HCEC 1CT (cell line): Measurements from ENCODE around the gene IL36RN.
A peak's percentile ranks its signal among the peaks of the same experiment; 100 is the strongest.
"Not testable (repeated sequence)": the region's sequence is repeated elsewhere in the genome, so short reads cannot be mapped to it uniquely, and the experiment has no call there.

Experiments
- DNase-seq: peaks from one replicate; pipeline ENCODE4 v3.0.0-alpha.2; 2017

IL36RN gene

GRCh38 chr2:113075600-113075999 is 16.6 kb downstream of the IL36RN start:
- no peak for DNase-seq

GRCh38 chr2:113076954-113077669 is 18.1 kb downstream of the IL36RN start:
- DNase-seq: no peak

DNA sequence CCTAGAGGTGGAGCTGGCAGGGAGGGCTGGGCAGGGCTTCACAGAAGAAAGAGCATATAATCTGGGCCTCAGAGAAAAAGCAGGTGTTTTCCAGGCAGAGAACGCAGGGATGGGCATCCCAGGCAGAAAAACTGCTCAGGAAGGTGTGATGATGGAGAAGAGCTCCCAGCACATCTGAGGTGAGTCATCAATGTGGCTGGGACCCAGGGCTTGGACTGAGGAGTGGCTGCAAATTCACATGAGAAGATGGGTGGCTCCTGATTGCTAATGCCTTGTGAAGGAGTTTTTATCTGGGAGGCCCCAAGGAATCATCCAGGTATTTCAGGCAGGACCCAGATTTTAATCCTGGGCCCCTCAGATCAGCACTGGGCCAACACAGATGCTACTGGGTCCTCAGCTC is 18.9 kb downstream of the IL36RN start:
- no peak for DNase-seq

- no peak for DNase-seq
These were observed 19.4 kb downstream of the IL36RN start for GRCh38 chr2:113078350-113078839.

DNA sequence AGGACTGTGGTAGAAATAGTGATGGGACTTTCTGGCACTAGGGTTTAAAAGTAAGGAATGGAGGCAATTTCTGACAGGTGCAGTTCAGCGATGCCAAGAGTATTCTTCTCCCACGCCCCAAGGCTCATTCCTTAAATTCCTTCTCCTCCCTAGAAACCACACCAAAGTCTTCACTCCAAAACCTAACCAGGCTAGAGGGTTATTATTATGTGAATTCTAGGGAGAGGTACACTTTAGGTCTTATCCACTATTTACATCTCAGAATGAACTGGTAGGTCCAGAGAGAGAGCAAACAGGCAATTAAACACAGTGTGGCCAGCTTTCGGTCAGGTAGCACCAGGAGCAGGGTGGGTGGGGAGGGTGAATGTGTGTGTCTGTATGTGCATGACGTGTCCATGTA is 20.1 kb downstream of the IL36RN start:
- DNase-seq: no peak

GRCh38 chr2:113080134-113080533 is 21.1 kb downstream of the IL36RN start:
- DNase-seq: peak; percentile 28

DNA sequence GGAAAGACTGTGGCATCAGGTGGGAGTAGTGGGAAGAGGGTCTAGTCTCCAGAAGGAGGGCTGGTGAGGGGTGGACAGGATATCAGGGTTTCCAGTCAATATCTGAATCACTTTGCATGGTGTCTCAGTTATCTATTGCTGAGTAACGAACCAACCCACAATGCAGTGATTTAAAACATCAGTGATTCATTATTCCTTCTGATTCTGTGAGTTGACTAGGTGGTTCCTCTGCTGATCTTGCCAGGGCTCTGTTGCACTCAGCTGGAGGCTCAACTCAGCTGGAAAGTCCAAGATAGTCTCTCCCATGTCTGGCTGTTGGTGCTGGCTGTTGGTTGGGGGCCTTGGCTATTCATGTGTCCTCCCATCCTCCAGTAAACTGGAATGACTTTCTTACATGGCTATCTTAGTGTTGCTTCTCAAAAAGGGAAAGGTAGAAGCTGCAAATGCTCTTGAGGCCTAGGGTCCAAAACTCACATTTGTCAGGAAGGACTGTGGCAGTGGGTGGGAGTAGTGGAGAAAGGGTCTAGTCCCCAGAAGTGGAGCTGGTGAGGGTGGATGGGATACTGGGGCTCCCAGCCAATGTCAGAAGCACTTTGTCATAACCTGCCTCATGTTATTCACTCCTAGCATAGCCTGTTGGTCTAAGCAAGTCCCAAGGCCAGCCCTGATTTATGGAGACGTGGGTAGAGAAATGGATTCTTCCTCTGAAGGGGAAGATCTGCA is 22.7 kb downstream of the IL36RN start:
- DNase-seq: no peak

- no peak for DNase-seq
These were observed 24.3 kb downstream of the IL36RN start for GRCh38 chr2:113083296-113083695.

DNA sequence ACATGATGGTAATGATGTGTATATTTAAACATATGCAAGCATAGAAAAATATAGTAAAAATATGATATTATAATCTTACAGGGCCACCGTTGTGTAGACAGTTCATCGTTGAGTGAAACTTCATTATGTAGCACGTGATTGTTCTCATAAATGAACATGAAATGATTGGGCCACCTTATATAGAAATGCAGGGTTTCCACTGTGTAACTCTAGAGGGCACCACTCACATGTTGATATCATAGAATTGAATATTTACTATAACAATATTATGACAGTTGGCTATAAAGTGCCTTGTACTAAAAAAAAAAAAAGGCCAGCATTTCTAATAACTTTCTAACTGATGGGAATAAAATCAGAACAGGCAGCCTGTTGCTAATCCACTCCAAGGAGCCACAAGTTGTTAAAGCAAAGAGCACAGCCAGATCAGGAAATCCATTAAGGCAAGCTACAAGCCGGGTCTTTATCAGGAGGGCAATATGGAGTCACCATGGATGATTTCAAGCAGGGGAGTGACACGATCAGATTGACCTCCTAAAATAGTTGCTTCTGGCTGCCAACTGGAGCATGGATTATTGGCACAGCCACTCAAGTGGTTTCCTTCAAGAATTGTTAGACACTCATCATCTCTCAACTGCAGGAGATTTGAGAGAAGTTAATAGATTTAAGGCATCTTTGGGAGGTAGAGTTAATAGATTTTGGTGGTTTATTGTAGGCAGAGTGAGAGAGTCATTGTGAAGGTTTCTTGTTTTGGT is 25.4 kb downstream of the IL36RN start:
- peak; percentile 15 for DNase-seq

- no peak for DNase-seq
These were observed 26.5 kb downstream of the IL36RN start for GRCh38 chr2:113085542-113085941.

GRCh38 chr2:113088213-113088992 is 29.4 kb downstream of the IL36RN start:
- DNase-seq: no peak

DNA sequence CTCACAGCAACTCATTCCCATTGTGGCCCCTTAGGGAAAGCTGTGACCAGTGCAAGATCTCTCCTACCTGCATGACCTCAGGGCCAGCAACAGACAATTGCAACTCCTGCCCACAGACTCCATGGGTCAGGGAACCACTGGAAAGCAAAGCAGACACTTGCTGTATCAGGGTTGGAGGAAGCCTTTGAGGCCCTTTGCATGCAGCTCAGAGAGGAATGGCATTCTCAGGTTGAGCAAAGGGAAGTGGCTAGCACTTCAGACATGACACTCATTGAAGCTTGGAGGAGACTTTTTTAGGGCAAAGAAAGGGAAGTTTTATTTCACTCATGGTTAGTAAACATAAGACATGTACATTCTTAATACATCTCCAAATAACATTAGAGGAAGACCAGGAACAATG is 30.9 kb downstream of the IL36RN start:
- DNase-seq: no peak

GRCh38 chr2:113091231-113091896 is 32.4 kb downstream of the IL36RN start:
- DNase-seq: no peak

DNA sequence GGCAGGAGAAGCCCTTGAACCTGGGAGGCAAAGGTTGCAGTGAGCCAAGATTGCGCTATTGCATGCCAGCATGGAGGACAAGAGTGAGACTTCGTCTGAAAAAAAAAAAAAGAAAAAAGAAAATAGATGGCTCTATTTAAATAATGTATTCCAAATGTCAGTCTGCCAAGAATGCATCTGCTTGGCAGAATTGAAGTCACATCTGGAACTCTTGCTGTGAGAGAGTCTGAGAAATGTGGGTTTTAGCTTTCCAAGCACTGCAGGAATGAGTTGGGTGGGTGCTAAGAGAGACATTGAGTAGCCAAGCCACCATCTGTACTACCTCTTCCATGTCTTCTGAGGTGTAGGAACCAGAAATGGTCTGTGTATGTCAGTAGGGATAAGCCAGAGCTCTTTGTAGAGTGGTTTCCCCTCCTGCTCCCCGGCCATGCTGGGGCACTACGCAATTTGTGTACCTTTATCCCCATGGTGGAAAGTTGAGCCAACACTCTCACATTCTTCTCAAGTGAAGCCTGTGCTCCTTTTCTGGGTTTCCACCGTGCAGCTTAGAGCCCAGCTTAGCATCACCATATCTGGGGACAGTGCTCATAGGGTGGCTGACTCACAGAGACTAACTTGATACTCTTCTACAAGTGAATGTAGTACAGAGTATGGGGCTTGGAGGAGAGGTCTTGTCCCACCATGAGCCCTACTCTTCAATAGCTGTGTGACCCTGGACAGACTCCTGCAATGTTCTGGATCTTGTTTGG is 34.0 kb downstream of the IL36RN start:
- no peak for DNase-seq

DNA sequence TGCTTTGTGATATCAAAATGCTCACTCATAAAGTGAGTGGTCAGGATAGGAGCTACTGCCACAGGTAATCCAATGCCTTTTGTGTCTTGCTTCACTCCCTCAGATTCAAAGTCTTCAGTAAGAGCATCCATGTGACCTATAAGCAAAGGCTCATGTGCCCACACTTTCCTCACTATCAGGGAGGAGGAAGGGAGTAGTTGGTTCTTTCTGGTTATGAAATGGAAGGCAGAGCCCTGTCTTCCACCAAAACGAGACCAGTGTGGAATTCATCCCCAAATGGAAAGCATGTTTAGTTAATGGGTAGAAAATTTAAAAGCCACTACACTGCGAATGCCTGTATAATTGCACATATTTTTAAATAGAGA is 34.6 kb downstream of the IL36RN start:
- DNase-seq: no peak

DNA sequence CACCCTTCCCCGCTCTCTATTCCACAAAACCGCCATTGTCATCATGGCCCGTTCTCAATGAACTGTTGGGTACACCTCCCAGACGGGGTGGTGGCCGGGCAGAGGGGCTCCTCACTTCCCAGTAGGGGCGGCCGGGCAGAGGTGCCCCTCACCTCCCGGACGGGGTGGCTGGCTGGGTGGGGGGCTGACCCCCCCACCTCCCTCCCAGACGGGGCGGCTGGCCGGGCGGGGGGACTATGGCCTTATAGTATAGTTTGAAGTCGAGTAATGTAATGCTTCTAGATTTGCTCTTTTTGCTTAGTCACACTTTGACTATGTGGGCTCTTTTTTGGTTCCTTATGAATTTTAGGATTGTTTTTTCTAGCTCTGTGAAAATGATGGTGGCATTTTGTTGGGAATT is 37.3 kb downstream of the IL36RN start:
- not testable (repeated sequence) for DNase-seq

DNA sequence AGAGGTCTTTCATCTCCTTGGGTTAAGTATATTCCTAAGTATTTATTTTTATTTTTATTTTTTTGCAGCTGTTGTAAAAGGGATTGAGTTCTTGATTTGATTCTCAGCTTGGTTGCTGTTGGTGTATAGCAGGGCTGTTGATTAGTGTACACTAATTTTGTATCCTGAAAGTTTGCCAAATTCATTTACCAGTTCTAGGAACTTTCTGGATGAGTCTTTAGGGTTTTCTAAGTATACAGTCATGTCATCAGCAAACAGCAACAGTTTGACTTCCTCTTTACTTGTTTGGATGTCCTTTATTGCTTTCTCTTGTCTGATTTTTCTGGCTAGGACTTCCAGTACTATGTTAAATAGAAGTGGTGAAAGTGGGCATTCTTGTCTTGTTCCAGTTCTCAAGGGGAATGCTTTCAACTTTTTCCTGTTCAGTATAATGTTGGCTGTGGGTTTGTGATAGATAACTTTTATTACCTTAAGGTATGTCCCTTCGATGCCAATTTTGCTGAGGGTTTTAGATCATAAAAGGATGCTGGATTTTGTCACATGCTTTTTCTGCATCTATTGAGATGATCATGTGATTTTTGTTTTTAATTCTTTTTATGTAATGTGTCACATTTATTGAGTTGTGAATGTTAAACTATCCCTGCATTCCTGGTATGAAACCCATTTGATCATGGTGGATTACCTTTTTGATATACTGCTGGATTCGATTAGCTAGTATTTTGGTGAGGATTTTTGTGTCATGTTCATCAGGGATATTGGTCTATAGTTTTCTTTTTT is 38.0 kb downstream of the IL36RN start:
- DNase-seq: not testable (repeated sequence)

DNA sequence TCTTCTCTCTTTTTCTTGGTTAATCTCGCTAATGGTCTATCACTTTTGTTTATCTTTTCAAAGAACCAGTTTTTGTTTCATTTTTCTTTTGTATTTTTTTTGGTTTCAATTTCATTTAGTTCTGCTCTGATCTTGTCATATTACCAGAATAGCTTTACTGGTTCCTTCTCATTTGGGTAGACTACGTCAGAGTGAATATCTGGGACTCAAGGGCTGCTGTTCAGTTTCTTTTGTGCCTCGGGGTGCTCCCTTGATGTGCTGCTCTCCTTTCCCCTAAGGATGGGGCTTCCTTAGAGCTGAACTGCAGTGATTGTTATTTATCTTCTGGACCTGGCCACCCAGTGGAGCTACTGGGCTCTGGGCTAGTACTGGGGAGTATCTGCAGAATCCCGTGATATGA is 39.0 kb downstream of the IL36RN start:
- DNase-seq: no peak

DNA sequence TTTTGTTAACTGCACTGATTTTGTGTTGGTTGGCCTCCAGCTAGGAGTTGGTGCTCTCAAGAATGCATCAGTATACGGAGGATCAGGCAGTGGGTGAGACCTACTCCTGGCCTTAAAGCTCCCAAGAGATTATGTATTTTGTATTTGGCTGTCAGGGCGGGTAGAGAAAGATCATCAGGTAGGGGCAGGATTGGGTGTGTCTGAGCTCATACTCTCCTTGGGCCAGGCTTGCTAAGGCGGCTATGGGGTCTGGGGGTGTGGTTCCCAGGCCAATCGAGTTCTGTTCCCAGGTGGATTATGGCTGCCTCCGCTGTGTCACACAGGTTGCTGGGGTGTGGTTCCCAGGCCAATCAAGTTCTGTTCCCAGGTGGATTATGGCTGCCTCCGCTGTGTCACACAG is 39.5 kb downstream of the IL36RN start:
- no peak for DNase-seq

DNA sequence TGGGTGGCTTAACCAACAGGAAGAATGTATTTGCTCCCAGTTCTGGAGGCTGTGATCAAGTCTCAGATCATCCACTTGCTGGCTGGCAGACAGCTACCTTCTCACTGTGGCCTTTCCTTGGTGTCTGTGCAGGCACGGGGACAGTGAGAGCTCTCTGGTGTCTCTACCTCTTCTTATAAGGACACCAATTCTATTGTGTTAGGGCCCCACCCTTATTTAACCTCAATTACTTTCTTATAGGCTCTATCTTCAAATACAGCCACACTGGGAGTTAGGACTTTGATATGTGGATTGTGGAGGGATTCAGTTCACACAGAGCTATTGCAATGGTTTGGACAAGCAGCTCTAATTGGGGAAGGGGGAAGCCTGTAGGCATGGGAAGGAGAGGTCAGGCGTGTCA is 43.1 kb downstream of the IL36RN start:
- DNase-seq: no peak

DNA sequence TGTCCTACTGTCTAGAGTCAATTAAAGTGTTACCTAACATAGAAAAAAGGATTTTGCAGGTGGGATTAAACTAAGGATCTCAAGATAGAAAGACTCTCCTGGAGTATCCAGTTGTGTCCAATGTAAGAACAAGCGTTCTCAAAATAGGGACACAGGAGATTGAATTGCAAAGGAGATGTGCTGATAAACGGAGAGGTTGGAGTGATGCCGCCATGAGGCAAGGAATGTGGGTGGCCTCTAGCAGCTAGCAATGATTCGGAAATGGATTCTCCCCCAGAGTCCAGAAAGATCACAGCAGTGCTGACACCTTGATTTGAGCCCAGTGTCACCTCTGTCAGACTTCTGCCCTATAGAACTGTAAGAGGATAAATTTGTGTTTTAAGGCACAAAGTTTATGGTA is 44.3 kb downstream of the IL36RN start:
- no peak for DNase-seq
